Germinal center (tissue), 1 donor: ENCODE data around the gene POU2AF2.
"Not testable (repeated sequence)": the region's sequence is repeated elsewhere in the genome, so short reads cannot be mapped to it uniquely, and the experiment has no call there.

Source experiments
- DNase-seq: peaks from one replicate; pipeline ENCODE4 v3.0.0; 2012; ENCODE audit warnings: mixed read lengths, low spot score

The POU2AF2 gene, protein sequence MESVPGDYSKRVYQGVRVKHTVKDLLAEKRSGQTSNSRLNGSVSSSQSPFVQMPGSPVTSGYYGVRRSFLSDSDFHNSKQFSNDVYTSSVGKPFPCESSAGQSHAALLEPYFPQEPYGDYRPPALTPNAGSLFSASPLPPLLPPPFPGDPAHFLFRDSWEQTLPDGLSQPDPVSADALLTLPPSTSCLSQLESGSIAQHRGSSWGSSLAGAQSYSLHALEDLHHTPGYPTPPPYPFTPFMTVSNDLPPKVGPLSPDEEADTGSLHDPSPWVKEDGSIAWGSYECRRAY

DNA sequence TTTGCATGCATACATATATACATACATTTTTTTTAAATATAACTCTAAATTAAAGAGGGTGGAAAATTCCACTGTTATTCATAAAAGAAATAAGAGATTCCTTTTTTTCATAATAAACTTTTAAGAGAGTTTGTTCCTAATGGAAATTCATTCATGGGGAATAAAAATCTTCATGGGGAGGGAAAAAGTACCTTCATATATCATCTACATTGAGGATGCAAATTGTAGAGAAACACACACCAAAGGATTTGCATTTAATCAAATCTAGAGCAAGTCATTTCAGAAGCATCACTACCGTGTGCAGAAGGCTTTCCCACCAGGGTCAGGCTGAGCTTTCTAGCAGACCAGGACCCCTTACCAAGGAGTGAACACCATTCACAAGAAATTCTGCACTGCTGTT lies at the start of gene POU2AF2:
POU2AF2 (plus strand) TSS at position 301 of the 400 bp plus-strand sequence. CDS start 129 bp downstream, outside the sequence.
- DNase-seq: no peak

DNA sequence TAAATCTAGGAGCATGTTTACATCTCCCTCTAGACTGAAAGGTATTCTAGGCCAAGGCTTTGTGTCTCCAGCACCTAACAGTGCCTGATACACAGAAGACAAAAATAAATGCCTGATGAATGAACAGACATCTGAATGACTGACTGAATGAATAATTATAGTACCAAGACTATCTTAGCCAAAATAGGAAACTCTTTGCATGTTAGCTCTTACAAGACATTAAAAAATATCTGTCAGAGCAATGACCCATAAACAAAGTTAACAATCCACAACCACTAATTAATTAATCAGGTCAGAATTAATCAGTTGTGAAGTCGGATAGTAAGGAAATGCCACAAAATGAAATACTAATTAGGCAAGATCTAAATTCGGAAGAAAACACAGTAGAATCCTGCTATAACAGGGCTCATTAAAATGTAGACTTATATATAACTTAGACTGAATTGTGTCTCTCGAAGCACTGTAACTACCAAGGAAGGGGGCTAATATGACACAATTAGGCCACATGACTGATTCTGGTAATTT lies 45.5 kb upstream of the POU2AF2 start:
- no peak for DNase-seq

DNA sequence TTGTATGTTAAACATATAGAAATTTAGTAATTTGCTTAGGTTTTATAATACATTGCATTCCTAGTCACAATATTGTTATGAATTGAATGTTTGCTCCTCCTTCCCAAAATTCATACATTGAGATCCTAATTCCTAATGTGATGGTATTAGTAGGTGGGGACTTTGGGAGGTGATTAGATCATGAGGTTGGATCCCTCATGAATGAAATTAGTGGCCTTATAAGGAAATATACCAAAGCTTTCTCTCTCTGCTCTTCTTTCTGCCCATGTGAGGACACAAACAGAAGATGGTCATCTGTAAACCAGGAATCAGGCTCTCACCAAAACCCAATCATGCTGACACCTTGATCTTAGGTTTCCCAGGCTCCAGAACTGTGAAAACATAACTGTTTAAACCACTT lies 41.3 kb upstream of the POU2AF2 start:
- DNase-seq: no peak

DNA sequence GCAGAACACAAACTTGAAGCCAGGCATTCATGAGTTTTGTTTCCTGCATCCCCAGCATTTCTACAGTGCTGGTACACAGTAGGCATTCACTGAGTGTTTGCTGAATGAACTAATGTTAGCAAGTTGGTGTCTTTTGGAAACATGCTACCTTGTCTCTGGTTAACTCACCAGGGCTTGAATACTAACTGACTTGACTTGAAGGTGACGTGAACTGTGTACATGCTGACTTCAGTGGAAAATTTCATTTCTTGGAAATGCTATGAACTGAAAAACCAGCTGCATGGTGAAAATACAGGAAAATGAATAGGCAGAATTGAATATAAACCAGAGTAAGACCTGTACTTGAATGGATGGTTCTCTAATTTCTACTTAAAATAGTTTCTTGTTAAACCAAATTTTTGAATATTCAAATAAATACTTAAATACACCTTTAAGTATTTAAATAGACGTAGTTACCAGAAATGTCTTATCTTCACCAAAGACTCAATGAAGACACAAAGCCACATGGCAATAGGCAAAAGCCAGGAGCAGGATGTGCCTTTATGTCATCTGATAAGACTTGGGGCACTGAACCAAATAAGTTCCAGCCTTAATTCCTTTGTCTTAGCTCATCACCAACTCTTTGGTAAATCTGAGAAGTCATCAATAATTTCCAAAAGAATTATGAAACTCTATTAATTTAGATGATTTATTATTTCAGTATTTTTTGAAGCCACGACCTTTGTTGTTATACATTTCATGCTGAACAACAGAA lies 39.7 kb upstream of the POU2AF2 start:
- DNase-seq: no peak

DNA sequence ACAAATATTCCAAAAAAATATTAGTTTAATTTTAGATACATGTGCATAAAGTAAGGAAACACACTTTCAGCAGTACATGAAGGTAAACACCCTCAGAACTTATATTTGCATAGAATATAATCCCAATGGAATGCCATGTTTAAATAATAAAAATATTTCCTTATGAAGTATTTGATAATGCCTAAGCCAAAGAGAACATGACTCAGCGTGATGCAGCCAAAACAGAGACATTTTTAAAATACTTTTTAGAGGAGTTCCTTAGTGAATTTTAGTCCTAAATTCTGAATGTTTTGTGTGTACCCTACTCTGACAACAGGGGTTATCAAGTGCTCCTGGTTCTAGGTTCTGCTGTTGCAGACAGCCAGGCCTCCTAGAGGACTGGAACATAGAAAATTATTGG lies 39.1 kb upstream of the POU2AF2 start:
- no peak for DNase-seq

DNA sequence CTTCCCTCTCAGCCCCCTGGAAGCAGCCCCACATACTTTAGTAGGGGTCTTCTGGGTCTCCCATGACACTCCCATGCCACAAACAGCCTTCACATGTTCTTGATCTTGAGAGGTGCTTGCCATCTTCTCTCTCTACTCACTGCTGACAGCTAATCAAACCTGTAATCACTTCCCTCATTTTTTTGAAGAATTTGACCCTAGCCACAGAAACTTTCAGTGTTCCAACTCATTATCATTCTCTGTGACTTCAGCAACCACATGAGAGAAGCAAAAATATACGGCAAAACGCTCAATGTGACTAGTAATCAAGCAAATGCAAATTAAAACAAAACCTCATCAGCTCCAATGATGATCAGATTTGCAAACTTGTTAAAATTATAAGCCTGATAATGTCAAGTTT lies 38.3 kb upstream of the POU2AF2 start:
- no peak for DNase-seq

DNA sequence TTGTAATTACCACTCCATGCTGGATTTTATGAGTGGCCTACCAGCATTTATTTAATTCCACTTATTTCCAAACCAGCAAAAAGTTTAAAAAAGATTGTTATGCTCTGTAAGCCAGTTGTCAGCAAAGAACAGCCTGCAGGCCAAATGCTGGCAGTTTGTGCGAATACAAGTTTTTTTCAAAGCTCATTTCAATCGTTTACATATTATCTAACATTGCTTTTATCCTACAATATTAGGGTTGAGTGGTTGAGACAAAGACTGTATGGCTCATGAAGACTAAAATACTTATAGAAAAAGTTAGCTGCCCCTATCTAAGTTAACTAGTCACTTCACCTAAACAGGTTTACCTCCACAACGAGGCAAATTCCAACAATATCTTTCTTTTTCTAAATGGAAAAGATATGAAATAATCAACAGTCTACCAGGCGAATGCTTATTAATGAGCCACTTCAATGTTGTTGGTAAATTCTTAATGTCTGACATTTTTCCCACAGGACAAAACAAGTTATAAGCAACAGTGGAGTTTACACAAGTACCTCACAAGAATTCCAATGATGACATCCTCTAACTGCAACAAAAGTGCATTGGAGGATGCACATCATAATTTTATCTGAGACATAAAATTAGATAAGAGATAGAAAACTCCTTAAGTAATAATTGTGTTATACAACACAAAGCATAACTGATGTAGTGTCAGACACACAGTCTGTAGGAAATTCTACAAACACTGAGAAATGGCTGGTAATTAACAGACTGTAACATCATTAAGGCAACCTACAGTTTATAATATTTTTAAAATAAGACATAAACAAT lies 35.8 kb upstream of the POU2AF2 start:
- no peak for DNase-seq

DNA sequence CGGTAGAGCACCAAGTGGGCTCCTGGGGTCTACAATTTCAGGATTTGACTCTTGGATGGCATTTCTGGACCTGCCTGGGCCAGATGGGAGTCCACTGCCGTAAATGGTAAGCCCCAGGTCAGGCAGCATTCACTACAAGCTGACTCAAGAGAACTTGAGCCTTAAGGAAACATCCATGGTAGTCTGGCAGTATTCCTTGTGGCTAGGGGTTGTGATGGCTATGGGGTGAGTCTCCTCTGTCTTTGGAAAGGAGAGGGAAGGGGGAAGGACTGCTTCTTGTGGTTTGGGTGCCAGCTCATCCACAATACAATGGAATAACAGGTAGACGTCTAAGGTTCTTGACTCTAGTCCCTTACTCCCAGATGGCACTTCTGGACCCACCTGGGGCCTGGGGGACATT lies 32.3 kb upstream of the POU2AF2 start:
- DNase-seq: no peak

DNA sequence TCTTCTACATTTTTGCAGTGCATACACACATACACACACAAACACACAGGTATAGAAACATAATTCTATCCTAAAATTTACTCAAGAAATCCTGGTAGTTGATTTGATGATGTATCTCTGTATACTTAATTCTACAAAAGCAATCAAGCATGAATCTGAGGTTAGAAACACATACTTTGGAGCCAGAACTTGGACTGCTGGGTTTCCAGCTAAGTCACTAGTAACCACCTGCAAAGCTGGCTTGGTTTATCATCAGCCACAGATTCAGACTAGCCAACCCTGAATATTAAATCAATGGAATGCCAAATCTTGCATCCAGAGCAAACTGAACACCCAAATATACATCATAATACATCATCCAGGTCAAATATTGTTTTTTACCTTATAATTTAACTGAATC lies 24.8 kb upstream of the POU2AF2 start:
- DNase-seq: no peak

DNA sequence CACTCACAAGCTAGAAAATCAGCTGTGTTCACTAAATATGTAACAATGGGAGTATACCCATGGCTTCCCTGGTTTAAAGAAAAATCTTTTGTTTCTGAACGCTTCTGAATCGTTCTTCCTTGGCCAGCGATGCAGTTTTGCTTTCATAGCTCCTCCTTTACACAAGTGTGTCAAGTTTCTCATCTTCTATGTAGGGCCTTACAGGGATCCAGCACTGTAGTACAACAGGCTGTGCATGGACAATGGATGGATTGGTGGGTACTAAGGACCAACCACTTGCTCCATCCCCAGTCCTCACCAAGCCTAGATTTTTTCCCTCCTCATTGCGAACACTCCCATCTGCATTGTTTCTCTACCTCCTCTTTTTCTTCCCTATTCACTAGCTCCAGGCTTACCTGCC lies 24.3 kb upstream of the POU2AF2 start:
- no peak for DNase-seq

DNA sequence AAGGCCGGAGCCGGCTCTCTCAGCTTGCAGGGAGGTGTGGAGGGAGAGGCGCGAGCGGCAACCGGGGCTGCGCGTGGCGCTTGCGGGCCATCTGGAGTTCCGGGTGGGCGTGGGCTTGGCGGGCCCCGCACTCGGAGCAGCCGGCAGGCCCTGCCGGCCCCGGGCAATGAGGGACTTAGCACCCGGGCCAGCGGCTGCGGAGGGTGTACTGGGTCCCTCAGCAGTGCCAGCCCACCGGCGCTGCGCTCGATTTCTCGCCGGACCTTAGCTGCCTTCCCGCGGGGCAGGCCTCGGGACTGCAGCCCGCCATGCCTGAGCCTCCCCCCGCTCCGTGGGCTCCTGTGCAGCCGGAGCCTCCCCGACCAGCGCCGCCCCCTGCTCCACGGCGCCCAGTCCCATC lies 23.6 kb upstream of the POU2AF2 start:
- not testable (repeated sequence) for DNase-seq

DNA sequence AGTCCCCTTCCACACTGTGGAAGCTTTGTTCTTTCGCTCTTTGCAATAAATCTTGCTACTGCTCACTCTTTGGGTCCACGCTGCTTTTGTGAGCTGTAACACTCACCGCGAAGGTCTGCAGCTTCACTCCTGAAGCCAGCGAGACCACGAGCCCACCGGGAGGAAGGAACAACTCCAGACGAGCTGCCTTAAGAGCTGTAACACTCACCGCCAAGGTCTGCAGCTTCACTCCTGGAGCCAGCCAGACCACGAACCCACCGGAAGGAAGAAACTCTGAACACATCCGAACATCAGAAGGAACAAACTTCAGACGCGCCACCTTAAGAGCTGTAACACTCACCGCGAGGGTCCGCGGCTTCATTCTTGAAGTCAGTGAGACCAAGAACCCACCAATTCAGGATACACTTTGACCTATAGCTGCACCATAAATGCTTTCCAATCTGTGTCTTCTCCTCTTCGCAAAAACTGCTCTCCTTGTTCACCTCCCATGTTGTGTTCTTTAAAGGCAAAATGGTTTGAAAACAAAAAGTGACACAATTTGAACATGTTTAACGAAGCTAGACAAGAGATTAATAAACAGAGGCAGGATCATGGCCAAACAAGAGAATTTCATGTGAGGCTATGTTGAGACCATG lies 22.6 kb upstream of the POU2AF2 start:
- not testable (repeated sequence) for DNase-seq

DNA sequence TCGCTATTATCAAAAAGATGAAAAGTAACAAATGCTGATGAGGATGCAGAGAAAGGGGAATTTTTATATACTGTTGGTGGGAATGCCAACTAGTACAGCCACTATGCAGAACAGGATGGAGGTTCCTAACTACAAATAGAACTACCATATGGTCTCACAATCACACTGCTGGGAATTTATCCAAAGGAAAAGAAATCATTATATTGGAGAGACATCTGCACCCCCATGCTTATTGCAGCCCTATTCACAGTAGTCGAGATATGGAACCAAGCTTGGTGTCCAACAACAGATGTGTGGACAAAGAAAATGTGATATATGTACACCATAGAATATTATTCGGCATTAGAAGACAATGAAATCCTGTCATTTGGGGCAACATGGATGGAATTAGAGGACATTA lies 19.6 kb upstream of the POU2AF2 start:
- DNase-seq: no peak

DNA sequence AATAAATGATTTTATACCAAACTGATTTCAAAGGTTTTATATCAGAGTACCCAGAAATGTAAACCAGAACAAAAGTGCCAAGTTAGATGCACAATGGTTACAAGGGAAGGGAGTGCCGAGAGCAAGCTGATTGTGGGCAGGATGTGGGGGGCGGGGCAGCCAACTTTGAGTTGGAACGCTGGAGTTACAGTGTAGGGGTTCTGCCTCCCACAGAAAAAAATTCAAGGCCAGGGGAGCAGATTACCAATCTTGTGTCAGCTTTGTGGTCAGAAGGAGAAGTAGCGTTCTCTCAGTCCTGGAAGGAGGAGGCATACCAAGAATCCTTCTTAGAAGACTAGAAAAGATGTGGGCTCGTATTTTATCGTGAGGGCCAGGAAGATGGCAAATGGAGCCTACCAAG lies 15.9 kb upstream of the POU2AF2 start:
- no peak for DNase-seq

DNA sequence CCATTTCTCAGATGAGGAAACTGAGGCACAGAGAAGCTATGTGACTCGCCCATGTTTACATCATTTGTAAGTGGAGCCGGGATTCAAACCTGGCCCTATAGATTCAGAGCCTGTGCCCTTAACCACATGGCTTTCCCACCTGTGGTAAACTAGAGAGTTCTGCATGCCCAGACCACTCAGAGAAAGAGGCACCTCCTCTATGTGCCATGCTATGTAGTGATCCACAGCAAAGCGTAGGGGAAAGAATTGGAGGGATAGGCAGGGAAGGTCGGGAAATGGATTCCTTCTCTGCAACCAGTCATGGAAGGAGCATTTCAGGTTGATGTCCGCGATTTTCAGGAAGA lies 15.4 kb upstream of the POU2AF2 start:
- no peak for DNase-seq

DNA sequence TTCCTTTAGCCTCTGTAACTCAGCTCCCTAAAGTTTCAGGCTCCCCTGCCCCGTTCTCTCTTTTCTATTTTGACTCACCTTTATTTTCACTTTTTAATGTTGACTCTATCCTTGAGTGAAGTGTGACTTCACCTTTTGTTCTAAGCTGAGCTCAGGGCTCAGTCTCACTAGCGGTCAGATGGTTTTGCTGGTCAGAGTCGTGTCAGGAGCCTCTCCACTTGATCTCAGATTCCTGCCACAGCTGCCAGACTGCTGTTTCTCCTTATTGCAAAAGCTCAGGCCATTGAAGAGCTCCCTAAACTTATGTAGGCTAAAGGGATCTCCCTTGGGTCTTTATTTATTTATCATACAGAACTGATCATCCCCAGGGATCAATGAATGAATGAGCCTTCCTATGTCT lies 13.7 kb upstream of the POU2AF2 start:
- no peak for DNase-seq

DNA sequence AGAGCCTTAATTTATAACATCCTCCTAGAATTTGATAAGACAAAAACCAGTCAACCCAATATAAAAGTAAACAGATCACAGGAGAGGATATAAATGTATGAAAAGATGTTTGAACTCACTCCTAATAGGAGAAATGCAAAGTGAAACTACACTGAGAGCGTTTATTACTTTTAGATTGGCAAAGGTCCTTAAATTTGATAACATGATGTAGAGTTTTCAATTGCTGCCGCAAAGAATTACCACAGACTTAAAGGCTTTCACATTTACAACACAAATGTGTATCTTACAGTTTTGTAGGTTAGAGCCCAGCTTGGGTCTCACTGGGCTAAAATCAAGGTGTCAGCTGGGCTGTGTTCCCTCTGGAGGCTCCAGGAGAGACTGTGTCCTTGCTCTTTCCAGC lies 9.1 kb upstream of the POU2AF2 start:
- DNase-seq: no peak

DNA sequence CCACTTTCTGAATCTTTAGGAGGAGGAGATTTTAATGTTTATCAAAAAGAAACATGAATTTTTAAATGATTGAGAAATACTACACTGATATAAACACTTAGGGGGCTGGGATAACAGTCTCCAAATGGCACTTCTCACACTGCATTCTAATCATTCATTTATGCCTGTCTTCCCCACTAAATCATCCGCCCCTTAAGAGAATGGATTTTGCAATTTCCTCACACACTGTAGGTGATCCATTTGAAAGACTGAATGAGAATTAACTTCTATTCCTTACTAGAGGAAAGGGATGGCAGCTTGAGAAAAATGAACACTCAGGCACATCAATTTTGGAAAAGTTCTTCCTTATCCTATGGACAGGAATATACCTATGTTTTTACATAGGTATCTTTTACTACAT lies 7.6 kb upstream of the POU2AF2 start:
- no peak for DNase-seq

DNA sequence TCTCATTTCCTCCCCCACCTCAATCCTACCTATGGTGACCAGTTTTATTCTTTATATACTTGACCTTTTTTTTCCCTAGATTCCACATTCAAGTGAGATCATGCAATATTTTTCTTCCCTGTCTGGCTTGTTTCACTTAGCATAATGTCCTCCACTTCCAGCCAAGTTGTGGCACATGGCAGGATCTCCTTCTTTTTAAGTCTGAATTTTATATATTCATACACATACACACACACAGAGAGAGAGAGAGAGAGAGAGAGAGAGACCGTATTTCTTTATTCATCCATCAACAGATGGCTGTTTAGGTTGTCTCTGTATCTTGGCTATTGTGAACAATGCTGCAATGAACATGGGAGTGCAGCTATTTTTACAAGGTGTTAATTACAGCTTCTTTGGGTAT lies 1.4 kb downstream of the POU2AF2 start:
- no peak for DNase-seq

DNA sequence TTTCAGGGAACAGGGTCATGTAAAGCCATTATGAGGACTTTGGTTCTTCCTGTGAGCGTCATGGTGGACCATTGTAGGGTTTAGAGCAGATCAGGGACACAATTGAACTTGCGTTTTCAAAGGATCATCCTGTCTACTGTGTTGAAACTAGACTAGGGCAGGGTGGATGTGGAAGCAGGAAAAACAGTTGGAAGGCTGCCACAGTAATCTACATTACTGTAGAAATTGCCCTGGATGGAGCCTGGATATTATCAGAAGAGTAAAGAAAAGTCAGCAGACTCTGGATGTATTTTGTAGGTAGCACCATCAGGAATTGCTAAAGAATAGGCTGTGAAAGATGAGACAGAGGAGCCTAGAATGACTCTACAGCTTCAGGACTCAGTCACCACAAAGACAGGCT lies 5.4 kb downstream of the POU2AF2 start:
- no peak for DNase-seq

DNA sequence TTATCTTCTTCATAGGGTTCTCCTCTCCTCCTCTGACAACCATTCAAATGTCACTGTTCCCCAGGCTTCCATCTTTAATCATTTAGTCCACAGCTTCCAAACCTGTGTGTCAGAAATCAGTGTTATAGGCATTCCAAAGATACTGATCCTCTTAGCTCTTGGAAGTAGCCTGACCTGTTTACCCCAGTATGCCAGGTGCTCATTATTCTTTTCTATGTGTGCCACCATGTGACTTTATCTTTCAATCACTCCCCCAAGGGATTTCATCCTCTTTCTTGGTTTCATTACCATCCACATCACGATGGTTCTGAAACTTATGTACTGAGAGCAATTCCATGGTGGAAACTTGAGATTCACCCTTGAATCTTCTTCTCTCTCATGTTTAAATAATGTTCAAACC lies 7.6 kb downstream of the POU2AF2 start:
- no peak for DNase-seq

DNA sequence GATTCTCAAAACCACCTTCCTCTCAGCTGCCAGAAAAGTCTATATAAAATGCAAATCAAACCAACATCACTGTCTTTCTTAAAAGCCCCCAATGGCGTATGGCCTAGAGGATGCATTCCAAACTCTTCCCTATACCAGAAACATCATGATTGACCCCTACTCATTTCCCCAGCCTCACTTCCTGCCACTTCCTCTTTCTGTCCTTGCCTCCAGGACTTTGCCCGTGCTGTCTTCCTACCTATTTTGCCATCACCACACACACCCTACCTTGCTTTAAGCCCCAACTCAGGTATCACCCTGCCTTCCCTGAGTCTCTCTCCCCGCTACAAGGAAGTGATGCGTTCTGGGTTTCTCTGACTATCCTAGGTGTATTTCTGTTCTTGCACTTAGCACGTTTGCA lies 8.1 kb downstream of the POU2AF2 start:
- DNase-seq: no peak
